Activated T-cell treated with anti-CD3 and anti-CD28 coated beads for 4 hours (primary cell): Measurements from ENCODE around the gene HNRNPAB.
"Not testable (repeated sequence)": the region's sequence is repeated elsewhere in the genome, so short reads cannot be mapped to it uniquely, and the experiment has no call there.

Experiments used
- DNase-seq: peaks from one replicate; pipeline ENCODE4 v3.0.0-alpha.2; 2020

HNRNPAB gene

GRCh38 chr5:178232124-178232919 is 28.0 kb downstream of the HNRNPAB start, which contains the start of gene PHYKPL:
PHYKPL (minus strand) TSS chr5:178232802; CDS start chr5:178232550, 252 bp downstream.
- DNase-seq, result peak; percentile 45

GRCh38 chr5:178232920-178233429 is 28.6 kb downstream of the HNRNPAB start:
- DNase-seq, result no peak

DNA sequence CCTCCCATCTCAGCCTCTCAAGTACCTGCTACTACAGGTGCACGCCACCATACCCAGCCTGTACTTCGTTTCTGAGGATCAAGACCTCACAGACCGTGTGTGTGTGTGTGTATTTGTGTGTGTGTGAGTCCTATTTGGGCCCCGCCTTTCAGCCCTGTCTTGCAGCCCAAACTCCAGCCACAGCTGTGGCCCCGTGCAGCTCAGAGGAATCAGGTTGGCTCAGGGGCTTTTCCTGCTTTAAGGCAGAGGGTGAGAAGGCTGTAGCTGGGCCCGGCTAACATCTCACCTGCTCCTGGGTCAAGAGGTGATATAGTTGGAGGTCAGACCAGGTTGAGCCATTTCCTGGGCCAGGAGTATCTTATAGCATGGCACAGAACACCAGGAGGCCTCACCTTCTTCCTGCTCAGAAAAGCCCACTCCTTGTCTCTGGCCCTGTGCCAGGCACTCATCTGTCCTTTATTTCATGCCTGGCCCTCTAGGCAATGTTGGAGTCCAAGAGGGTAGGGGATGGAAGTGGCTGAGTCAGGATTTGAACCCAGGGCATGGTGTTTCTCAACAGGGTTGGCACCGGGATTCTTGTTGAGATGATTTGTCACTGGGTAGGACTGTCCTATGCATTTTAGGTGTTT is 29.9 kb downstream of the HNRNPAB start:
- no peak for DNase-seq

GRCh38 chr5:178234750-178235587 is 30.6 kb downstream of the HNRNPAB start:
- peak; percentile 73 for DNase-seq

DNA sequence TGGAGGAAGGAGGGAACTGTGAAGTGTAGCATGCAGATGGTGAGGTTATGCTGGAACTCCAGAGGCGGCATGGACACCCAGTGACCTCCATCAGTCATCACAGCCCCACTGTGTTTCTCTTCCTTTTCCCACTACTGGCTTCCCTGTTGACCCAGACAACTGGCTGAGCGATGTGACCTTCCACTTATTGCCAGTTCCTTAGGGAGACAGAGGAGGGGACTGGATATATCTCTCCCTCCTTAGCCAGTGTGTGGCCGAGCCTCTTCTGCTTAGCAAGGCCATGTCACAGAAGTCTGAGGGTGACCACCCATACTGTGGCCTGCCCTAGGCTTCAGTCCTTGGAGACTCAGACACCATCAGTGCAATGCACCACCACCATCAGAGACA is 31.2 kb downstream of the HNRNPAB start:
- no peak for DNase-seq

- no peak for DNase-seq
Observed at GRCh38 chr5:178236126-178236525, 31.8 kb downstream of the HNRNPAB start.

DNA sequence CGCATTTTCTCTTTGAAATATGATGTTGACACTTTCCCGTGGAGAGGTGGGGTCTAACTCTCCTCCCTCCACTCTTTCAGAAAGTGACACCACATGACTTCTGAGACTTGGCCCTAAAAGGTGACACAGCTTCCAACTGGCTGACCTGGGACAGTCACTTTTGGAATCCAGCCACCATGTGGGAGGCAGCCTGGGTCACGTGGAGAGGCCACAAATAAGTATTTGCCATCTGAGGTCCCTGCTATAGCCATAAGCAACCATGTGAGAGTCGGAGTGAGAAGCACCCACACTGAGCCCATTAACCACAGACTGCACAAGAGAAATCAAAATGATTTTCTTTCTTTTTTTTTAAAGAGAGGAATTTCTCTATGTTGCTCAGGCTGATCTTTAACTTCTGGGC is 32.3 kb downstream of the HNRNPAB start:
- no peak for DNase-seq

- DNase-seq, result no peak
Observed at GRCh38 chr5:178237431-178238312, 33.3 kb downstream of the HNRNPAB start.

DNA sequence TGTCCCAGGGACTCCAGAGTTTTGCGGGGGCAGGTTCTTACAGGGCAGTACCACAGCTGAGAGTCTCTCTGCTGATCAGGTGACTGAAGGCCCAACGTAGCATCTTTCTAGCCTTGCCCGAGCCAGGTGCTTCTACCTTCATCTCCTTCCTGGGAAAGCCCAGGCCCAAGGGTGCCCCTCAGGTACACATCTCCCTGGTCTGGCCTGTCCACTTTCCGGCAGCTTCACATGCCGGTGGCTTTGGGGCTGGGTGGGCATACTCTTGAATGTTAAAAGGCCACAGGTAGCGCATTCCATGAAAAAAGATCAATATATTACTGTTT is 33.9 kb downstream of the HNRNPAB start:
- no peak for DNase-seq

GRCh38 chr5:178238711-178239592 is 34.6 kb downstream of the HNRNPAB start:
- no peak for DNase-seq

GRCh38 chr5:178239626-178240301 is 35.4 kb downstream of the HNRNPAB start:
- not testable (repeated sequence) for DNase-seq

DNA sequence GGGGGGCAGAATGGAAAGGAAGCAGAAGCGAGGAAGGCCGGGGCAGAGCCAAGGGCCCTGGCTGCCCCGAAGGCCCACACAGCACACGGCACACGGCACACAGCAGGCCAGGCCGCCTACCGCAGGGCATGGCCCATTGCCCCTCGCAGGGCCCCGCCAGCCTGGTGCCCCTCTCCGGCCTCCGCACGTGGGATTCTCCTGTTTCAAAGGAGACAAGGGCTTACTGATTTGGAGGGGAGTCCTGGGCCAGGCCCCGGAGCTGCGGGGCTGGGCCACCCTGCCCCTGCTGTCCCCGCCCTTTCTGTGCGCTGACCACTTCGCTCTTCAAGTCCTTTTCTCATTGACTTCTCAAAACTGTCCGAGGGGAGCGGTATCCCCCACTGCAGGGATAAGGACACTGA is 36.0 kb downstream of the HNRNPAB start:
- DNase-seq, result no peak

DNA sequence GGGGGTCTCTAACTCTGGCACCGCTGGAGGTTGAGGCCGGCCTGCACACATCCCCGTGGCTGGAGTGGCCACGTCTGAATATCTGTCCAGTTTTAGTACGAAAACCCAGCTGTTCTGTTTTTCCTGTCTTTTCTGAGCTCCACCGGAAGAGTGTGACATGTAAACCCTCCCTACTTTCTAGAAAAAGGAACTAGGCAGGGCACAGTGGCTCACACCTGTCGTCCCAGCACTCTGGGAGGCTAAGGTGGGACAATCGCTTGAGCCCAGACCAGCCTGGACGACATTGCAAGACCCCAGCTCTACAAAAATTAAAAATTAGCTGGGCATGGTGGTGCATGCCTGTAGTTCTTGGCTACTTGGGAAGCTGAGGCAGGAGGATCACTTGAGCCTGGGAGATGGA is 36.4 kb downstream of the HNRNPAB start:
- DNase-seq, result no peak

DNA sequence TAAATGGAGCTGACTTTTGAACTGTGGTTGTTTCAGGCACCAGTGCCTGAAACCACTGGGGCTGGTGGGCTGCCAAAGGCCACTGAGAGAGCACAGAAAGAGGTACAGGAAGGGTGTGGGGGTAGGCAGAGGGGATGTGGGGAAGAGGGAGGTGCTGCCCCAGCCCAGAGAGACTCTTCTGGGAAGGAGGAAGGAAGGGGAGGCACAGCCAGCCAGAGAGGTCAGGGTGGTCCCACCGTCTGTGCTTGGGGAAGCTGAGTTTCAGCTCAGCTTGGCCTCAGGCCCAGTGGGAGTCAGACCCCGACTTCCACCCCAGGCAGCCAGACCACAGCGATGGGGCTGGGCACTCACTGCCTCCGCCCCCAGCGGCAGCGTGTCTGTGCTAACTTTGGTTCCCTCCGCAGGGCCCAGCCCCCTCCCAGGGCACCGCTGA is 36.9 kb downstream of the HNRNPAB start:
- DNase-seq, result no peak

GRCh38 chr5:178241688-178242231 is 37.4 kb downstream of the HNRNPAB start:
- no peak for DNase-seq

- no peak for DNase-seq
Observed at GRCh38 chr5:178242416-178242815, 38.1 kb downstream of the HNRNPAB start.

- no peak for DNase-seq
Observed at GRCh38 chr5:178244576-178244975, 40.2 kb downstream of the HNRNPAB start.

GRCh38 chr5:178245389-178245788 is 41.1 kb downstream of the HNRNPAB start:
- DNase-seq, result no peak

DNA sequence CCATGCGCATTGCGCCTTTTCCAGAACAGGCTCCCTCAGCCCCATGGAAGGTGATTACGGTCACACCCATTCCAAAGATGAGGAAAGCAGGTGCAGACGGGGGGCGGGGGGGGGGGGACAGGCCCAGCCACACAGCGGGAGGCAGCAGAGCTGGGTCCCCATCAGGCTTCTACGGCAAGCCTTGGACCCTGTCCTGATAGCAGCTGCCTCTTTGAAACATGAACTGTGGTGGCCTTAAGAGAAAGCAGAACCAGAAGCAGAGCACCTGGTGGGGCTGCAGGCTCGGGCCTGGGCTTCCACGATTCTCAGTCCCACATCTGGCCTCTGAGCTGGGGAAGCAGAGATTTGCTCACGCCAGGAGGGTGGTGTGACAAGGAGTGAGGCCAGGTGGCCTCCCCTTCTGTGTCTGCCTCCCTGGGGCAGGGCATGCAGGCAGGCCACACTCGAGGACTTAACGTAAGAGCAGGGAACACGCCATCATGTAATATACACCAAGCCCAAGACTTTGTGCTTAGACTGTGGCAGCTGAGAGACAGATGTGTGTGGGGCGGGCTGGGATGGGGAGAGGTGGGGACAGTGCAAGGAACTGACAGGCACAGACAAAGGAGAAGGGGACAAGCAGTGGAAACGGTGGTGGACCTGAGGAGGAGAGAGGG is 42.4 kb downstream of the HNRNPAB start:
- DNase-seq, result no peak
